IPS-15b (cell line): ENCODE results near the gene MAGEA12.
A peak's percentile ranks its signal among the peaks of the same experiment; 100 is the strongest.
"Not testable (repeated sequence)": the region's sequence is repeated elsewhere in the genome, so short reads cannot be mapped to it uniquely, and the experiment has no call there.

Experiments
- H3K27me3 ChIP-seq: one replicate; pipeline ENCODE4 v1.6.1; 2013; ENCODE audit warnings: low read length; ENCODE audit not compliant: control insufficient read depth, insufficient read depth
- H3K36me3 ChIP-seq: one replicate; pipeline ENCODE4 v1.6.1; 2013; ENCODE audit warnings: low read length; ENCODE audit not compliant: control insufficient read depth, insufficient read depth
- H3K4me1 ChIP-seq: one replicate; pipeline ENCODE4 v1.6.1; 2013; ENCODE audit warnings: mild to moderate bottlenecking, low read length; ENCODE audit not compliant: control insufficient read depth, insufficient read depth
- H3K4me3 ChIP-seq: one replicate; pipeline ENCODE4 v1.5.1; 2013; ENCODE audit warnings: low read depth, low read length
- H3K9ac ChIP-seq: one replicate; pipeline ENCODE4 v1.6.1; 2013; ENCODE audit warnings: low read depth, mild to moderate bottlenecking, low read length
- H3K9me3 ChIP-seq: one replicate; pipeline ENCODE4 v1.6.1; 2013; ENCODE audit warnings: mild to moderate bottlenecking, low read length; ENCODE audit not compliant: control insufficient read depth, insufficient read depth

Gene MAGEA12

DNA sequence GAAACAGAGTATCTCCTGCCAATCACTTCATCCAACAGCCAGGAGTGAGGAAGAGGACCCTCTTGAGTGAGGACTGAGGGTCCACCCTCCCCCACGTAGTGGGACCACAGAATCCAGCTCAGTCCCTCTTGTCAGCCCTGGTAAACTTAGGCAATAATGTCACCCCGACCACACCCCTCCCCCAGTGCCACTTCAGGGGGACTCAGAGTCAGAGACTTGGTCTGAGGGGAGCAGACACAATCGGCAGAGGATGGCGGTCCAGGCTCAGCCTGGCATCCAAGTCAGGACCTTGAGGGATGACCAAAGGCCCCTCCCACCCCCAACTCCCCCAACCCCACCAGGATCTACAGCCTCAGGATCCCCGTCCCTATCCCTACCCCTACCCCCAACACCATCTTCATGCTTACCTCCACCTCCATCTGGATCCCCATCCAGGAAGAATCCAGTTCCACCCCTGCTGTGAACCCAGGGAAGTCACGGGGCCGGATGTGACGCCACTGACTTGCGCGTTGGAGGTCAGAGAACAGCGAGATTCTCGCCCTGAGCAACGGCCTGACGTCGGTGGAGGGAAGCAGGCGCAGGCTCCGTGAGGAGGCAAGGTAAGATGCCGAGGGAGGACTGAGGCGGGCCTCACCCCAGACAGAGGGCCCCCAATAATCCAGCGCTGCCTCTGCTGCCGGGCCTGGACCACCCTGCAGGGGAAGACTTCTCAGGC, at the start of gene MAGEA12, which contains the start of gene CSAG1:
Gene MAGEA12 (plus strand): TSS at position 497 of the 715 bp plus-strand sequence. CDS start 2,405 bp downstream, outside the sequence.
Gene CSAG1 (minus strand): TSS at position 461 of the 715 bp plus-strand sequence. CDS start 1,261 bp downstream, outside the sequence.
- H3K9ac ChIP-seq = no peak within 1 kb of the TSS
- peak within 1 kb of the TSS; percentile 11 for H3K4me3 ChIP-seq
- H3K36me3 ChIP-seq = no peaks in the 10 kb centered on the region
- no peaks in the 10 kb centered on the region for H3K9me3 ChIP-seq
- H3K4me1 ChIP-seq = no peaks in the 10 kb centered on the region
- no peaks in the 10 kb centered on the region for H3K27me3 ChIP-seq

DNA sequence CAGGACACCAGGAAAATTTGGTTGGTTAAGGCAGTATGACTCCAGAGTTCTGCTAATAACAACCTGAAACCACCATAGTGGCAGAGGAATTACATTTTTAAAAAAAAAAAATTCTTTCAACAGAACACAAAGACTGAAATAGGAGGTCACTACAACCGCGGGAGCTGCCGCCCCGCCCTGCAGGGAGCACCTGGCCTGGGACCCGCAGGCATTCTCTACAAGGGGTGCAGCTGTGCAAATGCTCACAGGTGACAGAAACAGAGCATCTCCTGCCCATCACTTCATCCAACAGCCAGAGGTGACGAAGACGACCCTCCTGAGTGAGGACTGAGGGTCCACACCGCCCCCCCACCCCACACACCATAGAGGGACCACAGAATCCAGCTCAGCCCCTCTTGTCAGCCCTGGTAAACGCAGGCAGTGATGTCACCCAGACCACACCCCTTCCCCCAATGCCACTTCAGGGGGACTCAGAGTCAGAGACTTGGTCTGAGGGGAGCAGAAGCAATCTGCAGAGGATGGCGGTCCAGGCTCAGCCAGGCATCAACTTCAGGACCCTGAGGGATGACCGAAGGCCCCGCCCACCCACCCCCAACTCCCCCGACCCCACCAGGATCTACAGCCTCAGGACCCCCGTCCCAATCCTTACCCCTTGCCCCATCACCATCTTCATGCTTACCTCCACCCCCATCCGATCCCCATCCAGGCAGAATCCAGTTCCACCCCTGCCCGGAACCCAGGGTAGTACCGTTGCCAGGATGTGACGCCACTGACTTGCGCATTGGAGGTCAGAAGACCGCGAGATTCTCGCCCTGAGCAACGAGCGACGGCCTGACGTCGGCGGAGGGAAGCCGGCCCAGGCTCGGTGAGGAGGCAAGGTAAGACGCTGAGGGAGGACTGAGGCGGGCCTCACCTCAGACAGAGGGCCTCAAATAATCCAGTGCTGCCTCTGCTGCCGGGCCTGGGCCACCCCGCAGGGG, 35.3 kb upstream of the MAGEA12 start, which contains the start of gene MAGEA3:
Gene MAGEA3 (plus strand): TSS at position 843 of the 980 bp plus-strand sequence. CDS start 2,039 bp downstream, outside the sequence.
- H3K4me1 ChIP-seq, H3K9me3 ChIP-seq: not testable (repeated sequence)

DNA sequence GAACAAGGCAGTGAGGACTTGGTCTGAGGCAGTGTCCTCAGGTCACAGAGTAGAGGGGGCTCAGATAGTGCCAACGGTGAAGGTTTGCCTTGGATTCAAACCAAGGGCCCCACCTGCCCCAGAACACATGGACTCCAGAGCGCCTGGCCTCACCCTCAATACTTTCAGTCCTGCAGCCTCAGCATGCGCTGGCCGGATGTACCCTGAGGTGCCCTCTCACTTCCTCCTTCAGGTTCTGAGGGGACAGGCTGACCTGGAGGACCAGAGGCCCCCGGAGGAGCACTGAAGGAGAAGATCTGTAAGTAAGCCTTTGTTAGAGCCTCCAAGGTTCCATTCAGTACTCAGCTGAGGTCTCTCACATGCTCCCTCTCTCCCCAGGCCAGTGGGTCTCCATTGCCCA, 33.2 kb upstream of the MAGEA12 start:
- H3K9ac ChIP-seq, H3K4me1 ChIP-seq, H3K27me3 ChIP-seq, H3K9me3 ChIP-seq, H3K4me3 ChIP-seq, H3K36me3 ChIP-seq: not testable (repeated sequence)

More for the DNA sequence above, 35.3 kb upstream of the MAGEA12 start, which contains the start of gene MAGEA3:
- H3K27me3 ChIP-seq, H3K9ac ChIP-seq, H3K36me3 ChIP-seq, H3K4me3 ChIP-seq: not testable (repeated sequence)

- H3K4me1 ChIP-seq, H3K27me3 ChIP-seq, H3K9ac ChIP-seq, H3K9me3 ChIP-seq, H3K4me3 ChIP-seq, H3K36me3 ChIP-seq: not testable (repeated sequence)
Observed at GRCh38 chrX:152706500-152706899, 27.1 kb upstream of the MAGEA12 start.

GRCh38 chrX:152709173-152709572, 24.4 kb upstream of the MAGEA12 start, which contains the start of gene CSAG2:
Gene CSAG2, minus strand, starts transcription at chrX:152709273. Its CDS starts 161 bp downstream, at chrX:152709112.
- H3K36me3 ChIP-seq, H3K9ac ChIP-seq, H3K27me3 ChIP-seq, H3K4me3 ChIP-seq, H3K9me3 ChIP-seq, H3K4me1 ChIP-seq: not testable (repeated sequence)

- H3K4me1 ChIP-seq, H3K36me3 ChIP-seq, H3K9me3 ChIP-seq, H3K27me3 ChIP-seq, H3K9ac ChIP-seq, H3K4me3 ChIP-seq: not testable (repeated sequence)
Observed at GRCh38 chrX:152713195-152713594, 20.4 kb upstream of the MAGEA12 start.

- H3K4me1 ChIP-seq = not testable (repeated sequence)
Observed at GRCh38 chrX:152713815-152714787, 19.5 kb upstream of the MAGEA12 start, which contains the start of gene MAGEA2B. Gene MAGEA2B, plus strand, starts transcription at chrX:152714628. Its CDS starts 2,479 bp downstream, at chrX:152717107.

GRCh38 chrX:152725409-152725808, 8.1 kb upstream of the MAGEA12 start:
- Histone ChIP-seq H3K9me3 (no peaks in the 10 kb centered on the region), H3K9ac (no peak overlapping the region), H3K36me3 (no peaks in the 10 kb centered on the region), H3K4me1 (no peaks in the 10 kb centered on the region), H3K4me3 (no peak overlapping the region), H3K27me3 (no peaks in the 10 kb centered on the region)

More at GRCh38 chrX:152713815-152714787, 19.5 kb upstream of the MAGEA12 start, which contains the start of gene MAGEA2B:
- not testable (repeated sequence) for H3K27me3 ChIP-seq, H3K9ac ChIP-seq, H3K36me3 ChIP-seq, H3K9me3 ChIP-seq, H3K4me3 ChIP-seq

DNA sequence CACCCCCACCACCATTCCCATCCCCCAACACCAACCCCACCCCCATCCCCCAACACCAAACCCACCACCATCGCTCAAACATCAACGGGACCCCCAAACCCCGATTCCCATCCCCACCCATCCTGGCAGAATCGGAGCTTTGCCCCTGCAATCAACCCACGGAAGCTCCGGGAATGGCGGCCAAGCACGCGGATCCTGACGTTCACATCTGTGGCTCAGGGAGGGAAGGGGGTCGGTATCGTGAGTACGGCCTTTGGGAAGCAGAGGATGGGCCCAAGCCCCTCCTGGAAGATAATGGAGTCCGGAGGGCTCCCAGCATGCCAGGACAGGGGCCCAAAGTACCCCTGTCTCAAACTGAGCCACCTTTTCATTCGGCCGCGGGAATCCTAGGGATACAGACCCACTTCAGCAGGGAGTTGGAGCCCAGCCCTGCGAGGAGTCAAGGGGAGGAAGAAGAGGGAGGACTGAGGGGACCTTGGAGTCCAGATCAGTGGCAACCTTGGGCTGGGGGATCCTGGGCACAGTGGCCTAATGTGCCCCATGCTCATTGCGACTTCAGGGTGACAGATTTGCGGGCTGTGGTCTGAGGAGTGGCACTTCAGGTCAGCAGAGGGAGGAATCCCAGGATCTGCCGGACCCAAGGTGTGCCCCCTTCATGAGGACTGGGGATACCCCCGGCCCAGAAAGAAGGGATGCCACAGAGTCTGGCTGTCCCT, 744 bp downstream of the MAGEA12 start:
- H3K27me3 ChIP-seq, H3K4me3 ChIP-seq, H3K9ac ChIP-seq, H3K9me3 ChIP-seq, H3K36me3 ChIP-seq, H3K4me1 ChIP-seq: not testable (repeated sequence)

- H3K9ac ChIP-seq = no peak overlapping the region
- H3K27me3 ChIP-seq = no peaks in the 10 kb centered on the region
- no peaks in the 10 kb centered on the region for H3K4me1 ChIP-seq
- H3K4me3 ChIP-seq = no peak overlapping the region
- H3K36me3 ChIP-seq = no peaks in the 10 kb centered on the region
- H3K9me3 ChIP-seq = no peaks in the 10 kb centered on the region
Observed at GRCh38 chrX:152735101-152735500, 1.5 kb downstream of the MAGEA12 start.
